Hepatocyte (in vitro differentiated cells): ENCODE data around the gene NSUN6. TPM values are rescaled to one million over a fixed set of nuclear protein-coding genes. Genes with fewer than 3 reads are reported as not detected.
"Not testable (repeated sequence)": the region's sequence is repeated elsewhere in the genome, so short reads cannot be mapped to it uniquely, and the experiment has no call there.

Source experiments
- DNase-seq: peaks from one replicate; pipeline ENCODE4 v3.0.0-alpha.2; 2016; ENCODE audit warnings: low spot score
- H2AFZ ChIP-seq: fragments of 200-600 bp; sonication (generic); 2 replicates; pipeline ENCODE4 v1.6.0; 2016; ENCODE audit warnings: antibody characterized with exemption, mild to moderate bottlenecking
- H3K27ac ChIP-seq: fragments of 200-600 bp; sonication (generic); 2 replicates; pipeline ENCODE4 v1.5.1; 2016; ENCODE audit warnings: mild to moderate bottlenecking
- H3K27me3 ChIP-seq: fragments of 200-600 bp; sonication (generic); 2 replicates; pipeline ENCODE4 v1.6.1; 2016
- H3K36me3 ChIP-seq: fragments of 200-600 bp; sonication (generic); replicated peaks from 2 replicates; pipeline ENCODE4 v1.5.1; 2016; ENCODE audit warnings: low read depth; ENCODE audit not compliant: insufficient read depth
- H3K4me1 ChIP-seq: fragments of 200-600 bp; sonication (generic); 2 replicates; pipeline ENCODE4 v1.5.1; 2016; ENCODE audit warnings: mild to moderate bottlenecking, moderate library complexity; ENCODE audit not compliant: insufficient read depth
- H3K4me2 ChIP-seq: fragments of 200-600 bp; sonication (generic); 2 replicates; pipeline ENCODE4 v1.6.0; 2016
- H3K4me3 ChIP-seq: fragments of 200-600 bp; sonication (generic); 2 replicates; pipeline ENCODE4 v1.5.1; 2016; ENCODE audit warnings: mild to moderate bottlenecking
- H3K79me2 ChIP-seq: fragments of 200-600 bp; sonication (generic); 2 replicates; pipeline ENCODE4 v1.6.0; 2017; ENCODE audit warnings: mild to moderate bottlenecking
- H3K9me2 ChIP-seq: fragments of 200-600 bp; sonication (generic); replicated peaks from 2 replicates; pipeline ENCODE4 v1.6.0; 2017; ENCODE audit warnings: mild to moderate bottlenecking; ENCODE audit not compliant: insufficient read depth
- H3K9me3 ChIP-seq: fragments of 200-600 bp; sonication (generic); 2 replicates; pipeline ENCODE4 v1.5.1; 2016; ENCODE audit warnings: low read depth, mild to moderate bottlenecking
- H4K20me1 ChIP-seq: fragments of 200-600 bp; sonication (generic); 2 replicates; pipeline ENCODE4 v1.6.0; 2016; ENCODE audit warnings: mild to moderate bottlenecking; ENCODE audit not compliant: insufficient read depth, poor library complexity, severe bottlenecking
- EZH2 ChIP-seq: fragments of 200-600 bp; sonication (generic); IDR thresholded peaks from 2 replicates; pipeline ENCODE4 v1.6.1; 2016; ENCODE audit warnings: antibody characterized with exemption, mild to moderate bottlenecking, borderline replicate concordance
- EZH2phosphoT487 ChIP-seq: fragments of 200-600 bp; sonication (generic); IDR thresholded peaks from one replicate; pipeline ENCODE4 v1.6.1; 2018; ENCODE audit warnings: antibody characterized with exemption, mild to moderate bottlenecking, low read depth, moderate library complexity; ENCODE audit not compliant: unreplicated experiment, severe bottlenecking
- WGBS: methylation state at CpG from one replicate; pipeline ENCODE4 v1.1.6; 2016; ENCODE audit warnings: low lambda C conversion rate; ENCODE audit errors: missing lambda C conversion rate; 5-methylcytosine and 5-hydroxymethylcytosine counted together
- polyA plus RNA-seq: library from polyadenylated mRNA; unstranded; fragments of >200 nt; fragmentation: Nextera tagmentation; extraction: Ambion mirVana; gene quantifications from 2 replicates; pipeline ENCODE4 v1.2.1, GENCODE V29; 2016
- total RNA-seq: library from RNA; depleted of rRNA; stranded (reverse); fragments of >200 nt; gene quantifications from 2 replicates; pipeline ENCODE4 v1.2.3, GENCODE V29; 2014
- TF ChIP-seq, protein P1 (sequence below): fragments of 200-600 bp; sonication (generic); IDR thresholded peaks from 2 replicates; pipeline ENCODE4 v1.5.1; 2016; ENCODE audit warnings: antibody characterized with exemption, mild to moderate bottlenecking; ENCODE audit not compliant: poor library complexity

NSUN6 gene
- total and polyA plus RNA-seq, 2 experiments from 2014 or later: 12.2 to 14.6 TPM

GRCh38 chr10:18572959-18573561 is 78.3 kb downstream of the NSUN6 start:
- H3K4me1 ChIP-seq: no peaks in the 10 kb centered on the region
- H3K27me3 ChIP-seq: no peaks in the 10 kb centered on the region
- no peak for TF ChIP-seq EZH2
- no peak for TF ChIP-seq EZH2phosphoT487
- TF ChIP-seq, protein P1, sequence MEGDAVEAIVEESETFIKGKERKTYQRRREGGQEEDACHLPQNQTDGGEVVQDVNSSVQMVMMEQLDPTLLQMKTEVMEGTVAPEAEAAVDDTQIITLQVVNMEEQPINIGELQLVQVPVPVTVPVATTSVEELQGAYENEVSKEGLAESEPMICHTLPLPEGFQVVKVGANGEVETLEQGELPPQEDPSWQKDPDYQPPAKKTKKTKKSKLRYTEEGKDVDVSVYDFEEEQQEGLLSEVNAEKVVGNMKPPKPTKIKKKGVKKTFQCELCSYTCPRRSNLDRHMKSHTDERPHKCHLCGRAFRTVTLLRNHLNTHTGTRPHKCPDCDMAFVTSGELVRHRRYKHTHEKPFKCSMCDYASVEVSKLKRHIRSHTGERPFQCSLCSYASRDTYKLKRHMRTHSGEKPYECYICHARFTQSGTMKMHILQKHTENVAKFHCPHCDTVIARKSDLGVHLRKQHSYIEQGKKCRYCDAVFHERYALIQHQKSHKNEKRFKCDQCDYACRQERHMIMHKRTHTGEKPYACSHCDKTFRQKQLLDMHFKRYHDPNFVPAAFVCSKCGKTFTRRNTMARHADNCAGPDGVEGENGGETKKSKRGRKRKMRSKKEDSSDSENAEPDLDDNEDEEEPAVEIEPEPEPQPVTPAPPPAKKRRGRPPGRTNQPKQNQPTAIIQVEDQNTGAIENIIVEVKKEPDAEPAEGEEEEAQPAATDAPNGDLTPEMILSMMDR: no peak
- H3K36me3 ChIP-seq: no peaks in the 10 kb centered on the region
- H3K4me3 ChIP-seq: no peak overlapping the region
- WGBS: 96% methylated on average over 8 of the region's 8 CpGs
- no peak for DNase-seq
- no peak overlapping the region for H3K27ac ChIP-seq
- H4K20me1 ChIP-seq: no peaks in the 10 kb centered on the region
- H3K9me2 ChIP-seq: no peaks in the 10 kb centered on the region
- H3K79me2 ChIP-seq: no peaks in the 10 kb centered on the region
- H2AFZ ChIP-seq: no peak overlapping the region
- H3K9me3 ChIP-seq: no peaks in the 10 kb centered on the region
- no peak overlapping the region for H3K4me2 ChIP-seq

GRCh38 chr10:18571780-18572179 is 79.6 kb downstream of the NSUN6 start:
- no peak for DNase-seq
- no peak overlapping the region for H3K27ac ChIP-seq
- WGBS: 95% methylated on average over 1 of the region's 1 CpG
- H3K4me1 ChIP-seq: no peaks in the 10 kb centered on the region
- no peaks in the 10 kb centered on the region for H3K9me2 ChIP-seq
- H3K79me2 ChIP-seq: no peaks in the 10 kb centered on the region
- H3K4me2 ChIP-seq: no peak overlapping the region
- no peak overlapping the region for H2AFZ ChIP-seq
- H3K9me3 ChIP-seq: no peaks in the 10 kb centered on the region
- H3K36me3 ChIP-seq: no peaks in the 10 kb centered on the region
- H4K20me1 ChIP-seq: no peaks in the 10 kb centered on the region
- no peaks in the 10 kb centered on the region for H3K27me3 ChIP-seq
- H3K4me3 ChIP-seq: no peak overlapping the region
- TF ChIP-seq EZH2: no peak
- TF ChIP-seq, protein P1: no peak
- TF ChIP-seq EZH2phosphoT487: no peak

DNA sequence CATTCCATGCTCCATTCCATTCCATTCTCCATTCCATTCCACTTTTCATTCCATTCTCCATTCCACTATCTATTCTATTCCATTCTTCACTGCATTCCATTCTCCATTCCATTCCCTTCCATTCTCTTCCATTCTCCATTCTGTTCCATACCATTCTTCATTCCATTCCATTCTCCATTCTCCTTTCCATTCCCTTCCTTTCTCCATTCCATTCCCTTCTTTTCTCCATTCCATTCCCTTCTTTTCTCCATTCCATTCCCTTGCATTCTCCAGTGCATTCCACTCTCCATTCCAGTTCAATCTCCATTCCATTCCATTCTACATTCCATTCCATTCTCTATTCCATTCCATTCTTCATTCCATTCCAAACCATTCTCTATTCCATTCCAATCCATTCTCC is 80.3 kb downstream of the NSUN6 start:
- no peak overlapping the region for H3K4me3 ChIP-seq
- no peaks in the 10 kb centered on the region for H3K9me2 ChIP-seq
- H4K20me1 ChIP-seq: no peaks in the 10 kb centered on the region
- no peaks in the 10 kb centered on the region for H3K36me3 ChIP-seq
- DNase-seq: no peak
- no peaks in the 10 kb centered on the region for H3K9me3 ChIP-seq
- TF ChIP-seq, protein P1: no peak
- TF ChIP-seq EZH2phosphoT487 (no peak), EZH2 (no peak)
- no peaks in the 10 kb centered on the region for H3K79me2 ChIP-seq
- H3K4me1 ChIP-seq: no peaks in the 10 kb centered on the region
- no peaks in the 10 kb centered on the region for H3K27me3 ChIP-seq
- no peak overlapping the region for H3K27ac ChIP-seq
- no peak overlapping the region for H3K4me2 ChIP-seq
- H2AFZ ChIP-seq: no peak overlapping the region

- not testable (repeated sequence) for H3K27me3 ChIP-seq, H3K4me1 ChIP-seq, H3K4me3 ChIP-seq, H4K20me1 ChIP-seq, H3K36me3 ChIP-seq, H2AFZ ChIP-seq, H3K79me2 ChIP-seq, H3K9me3 ChIP-seq, DNase-seq, H3K4me2 ChIP-seq, H3K27ac ChIP-seq, H3K9me2 ChIP-seq
- WGBS: 100% methylated on average over 2 of the region's 2 CpGs
Measured at GRCh38 chr10:18570386-18570785, 81.0 kb downstream of the NSUN6 start.
